CD4-positive, alpha-beta T cell treated with Interleukin-6 for 4 hours (primary cell): ENCODE results near the gene GPBP1L1.
"Not testable (repeated sequence)": the region's sequence is repeated elsewhere in the genome, so short reads cannot be mapped to it uniquely, and the experiment has no call there.

Experiments used
- DNase-seq: peaks from one replicate; pipeline ENCODE4 v3.0.0-alpha.2; 2020; ENCODE audit warnings: mixed read lengths

Gene GPBP1L1

GRCh38 chr1:45630429-45630828, 55.9 kb downstream of the GPBP1L1 start:
- no peak for DNase-seq

GRCh38 chr1:45629035-45629434, 57.3 kb downstream of the GPBP1L1 start:
- DNase-seq = no peak

GRCh38 chr1:45623972-45624371, 62.4 kb downstream of the GPBP1L1 start, which contains the start of gene CCDC17:
Gene CCDC17 (minus strand): TSS chr1:45624054. CDS start chr1:45623909, 145 bp downstream.
- no peak for DNase-seq

- no peak for DNase-seq
These were observed 63.6 kb downstream of the GPBP1L1 start for GRCh38 chr1:45622524-45623394.

GRCh38 chr1:45621895-45622523, 64.3 kb downstream of the GPBP1L1 start:
- DNase-seq = no peak

- no peak for DNase-seq
These were observed 64.9 kb downstream of the GPBP1L1 start for GRCh38 chr1:45621501-45621836.

- no peak for DNase-seq
These were observed 65.5 kb downstream of the GPBP1L1 start for GRCh38 chr1:45620588-45621500.

- DNase-seq = no peak
These were observed 67.0 kb downstream of the GPBP1L1 start for GRCh38 chr1:45619149-45619921.

GRCh38 chr1:45617618-45618017, 68.7 kb downstream of the GPBP1L1 start:
- no peak for DNase-seq

GRCh38 chr1:45615885-45616284, 70.4 kb downstream of the GPBP1L1 start:
- no peak for DNase-seq

- DNase-seq = no peak
These were observed 73.3 kb downstream of the GPBP1L1 start for GRCh38 chr1:45612941-45613579.

GRCh38 chr1:45610589-45611226, 75.6 kb downstream of the GPBP1L1 start:
- no peak for DNase-seq

- DNase-seq = no peak
These were observed 77.9 kb downstream of the GPBP1L1 start for GRCh38 chr1:45608175-45609156.

- DNase-seq = no peak
These were observed 78.8 kb downstream of the GPBP1L1 start for GRCh38 chr1:45607404-45608074.

- no peak for DNase-seq
These were observed 82.1 kb downstream of the GPBP1L1 start for GRCh38 chr1:45604239-45604638.

GRCh38 chr1:45596765-45597164, 89.6 kb downstream of the GPBP1L1 start:
- not testable (repeated sequence) for DNase-seq

- no peak for DNase-seq
These were observed 91.9 kb downstream of the GPBP1L1 start for GRCh38 chr1:45594412-45594811.

- DNase-seq = no peak
These were observed 96.5 kb downstream of the GPBP1L1 start for GRCh38 chr1:45589861-45590260.

- DNase-seq = no peak
These were observed 99.6 kb downstream of the GPBP1L1 start for GRCh38 chr1:45586769-45587168.
